GM12892 (cell line): ENCODE data around the gene TSEN34.
A peak's percentile ranks its signal among the peaks of the same experiment; 100 is the strongest.

Experiments
- POLR2A ChIP-seq: IDR thresholded peaks from 2 replicates; pipeline ENCODE4 v1.6.1; 2011; ENCODE audit warnings: low read depth, low read length, control low read depth
- POLR2AphosphoS5 ChIP-seq: IDR thresholded peaks from 2 replicates; pipeline ENCODE4 v1.6.1; 2011; ENCODE audit warnings: low read depth, low read length, control low read depth
- TAF1 ChIP-seq: IDR thresholded peaks from 2 replicates; pipeline ENCODE4 v1.6.1; 2011; ENCODE audit warnings: low read depth, mild to moderate bottlenecking, control low read depth, low read length, borderline replicate concordance

DNA sequence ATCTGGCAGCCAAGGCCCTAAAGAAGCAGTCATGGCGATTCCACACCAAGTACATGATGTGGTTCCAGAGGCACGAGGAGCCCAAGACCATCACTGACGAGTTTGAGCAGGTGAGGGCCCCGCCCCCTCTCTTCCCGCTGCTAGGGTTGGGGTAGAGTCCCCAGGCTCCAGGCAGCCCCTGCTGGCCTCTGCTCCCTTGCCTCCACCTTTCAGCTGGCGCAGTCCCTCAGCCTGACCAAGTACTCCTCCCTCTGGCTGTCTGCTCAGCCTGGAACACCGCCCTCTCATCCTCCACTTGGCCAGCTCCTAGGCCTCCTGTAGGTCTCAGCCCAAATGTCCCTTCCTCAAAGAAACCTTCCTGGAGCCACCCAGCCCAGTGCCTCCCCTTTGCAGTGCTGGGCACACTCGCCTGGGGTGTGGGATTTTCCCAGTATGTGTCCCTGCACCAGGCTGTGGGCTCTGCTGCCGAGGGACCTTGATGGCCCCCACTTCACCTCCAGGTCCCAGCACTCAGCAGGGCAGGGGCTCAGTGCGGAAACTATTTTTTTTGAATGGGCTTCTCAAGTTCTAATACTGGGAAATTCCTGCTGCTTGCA, 37.3 kb upstream of the TSEN34 start:
- TF ChIP-seq TAF1, result no peak
- TF ChIP-seq POLR2AphosphoS5, result peak; percentile 23; the same call in 1 of the 2 replicates
- TF ChIP-seq POLR2A, result peak; percentile 43; the same call in 1 of the 2 replicates
